Ectodermal cell (in vitro differentiated cells): Measurements from ENCODE around the gene NUPR2.
"Not testable (repeated sequence)": the region's sequence is repeated elsewhere in the genome, so short reads cannot be mapped to it uniquely, and the experiment has no call there.

Source experiments
- H3K27ac ChIP-seq: 2 replicates; pipeline ENCODE4 v1.7.0; 2013; ENCODE audit warnings: mild to moderate bottlenecking, low read depth, low read length; ENCODE audit not compliant: insufficient read depth, poor library complexity, severe bottlenecking
- H3K27me3 ChIP-seq: 2 replicates; pipeline ENCODE4 v1.7.0; 2013; ENCODE audit warnings: mild to moderate bottlenecking, low read length; ENCODE audit not compliant: insufficient read depth, control insufficient read depth, poor library complexity, severe bottlenecking
- H3K36me3 ChIP-seq: one replicate; pipeline ENCODE4 v1.7.0; 2013; ENCODE audit warnings: low read length; ENCODE audit not compliant: control insufficient read depth, insufficient read depth
- H3K4me1 ChIP-seq: one replicate; pipeline ENCODE4 v1.7.0; 2013; ENCODE audit warnings: low read length; ENCODE audit not compliant: control insufficient read depth, insufficient read depth
- H3K4me3 ChIP-seq: 2 replicates; pipeline ENCODE4 v1.7.0; 2013; ENCODE audit warnings: low read depth, low read length, control low read depth; ENCODE audit not compliant: insufficient read depth
- H3K9me3 ChIP-seq: 2 replicates; pipeline ENCODE4 v1.7.0; 2013; ENCODE audit warnings: mild to moderate bottlenecking, low read length, moderate library complexity; ENCODE audit not compliant: control insufficient read depth
- WGBS, 2 experiments: methylation state at CpG; one replicate each; pipeline ENCODE4 v1.1.7; 2013; ENCODE audit warnings: missing lambda C conversion rate in 2 of 2; 5-methylcytosine and 5-hydroxymethylcytosine counted together

The NUPR2 gene

DNA sequence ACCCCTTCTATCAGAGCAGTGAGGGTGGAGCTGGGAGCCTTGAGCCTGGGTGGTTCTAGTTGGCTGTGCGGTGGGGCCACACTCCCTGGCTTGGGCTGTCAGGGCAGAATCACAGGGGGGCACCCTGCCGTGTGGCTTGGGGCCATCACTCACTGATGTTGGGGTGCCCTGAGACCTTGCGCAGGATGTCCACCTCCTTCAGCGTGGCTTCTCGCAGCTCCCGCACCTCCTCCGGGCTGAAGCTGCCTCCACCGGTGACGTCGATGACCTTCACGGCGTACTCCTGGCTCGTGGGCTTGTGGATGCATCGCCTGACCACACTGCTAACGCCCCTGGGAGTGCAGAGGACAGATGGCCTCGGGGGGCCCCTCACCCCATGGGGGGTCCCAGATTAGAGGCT is 28.8 kb downstream of the NUPR2 start:
- Histone ChIP-seq H3K9me3 (no peaks in the 10 kb centered on the region), H3K36me3 (no peaks in the 10 kb centered on the region), H3K27me3 (no peaks in the 10 kb centered on the region), H3K27ac (no peak overlapping the region), H3K4me1 (no peaks in the 10 kb centered on the region), H3K4me3 (no peak overlapping the region)
- 94 to 95% methylated on average over 16 of the region's 16 CpGs for WGBS, 2 experiments

DNA sequence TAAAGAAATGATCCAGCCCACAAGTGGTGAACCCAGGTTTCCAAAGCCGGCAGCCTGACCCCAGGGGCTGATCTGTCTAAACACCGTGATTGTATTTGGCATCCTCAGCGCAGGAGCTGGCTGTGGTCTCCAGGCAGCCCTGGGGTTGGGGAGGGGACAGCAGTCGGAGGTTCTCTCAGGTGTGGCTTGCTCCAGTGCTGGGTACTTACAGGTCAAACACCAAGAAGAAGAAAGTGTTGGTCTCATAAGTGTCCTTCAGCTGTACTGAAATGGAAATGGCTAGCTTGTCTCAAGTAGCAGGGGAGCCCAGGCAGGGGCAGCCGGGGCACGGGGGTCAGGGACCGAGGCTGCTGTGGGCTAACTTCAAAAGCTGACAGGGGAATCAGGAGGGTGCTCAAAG is 29.5 kb downstream of the NUPR2 start:
- Histone ChIP-seq H3K4me1 (no peaks in the 10 kb centered on the region), H3K27me3 (no peaks in the 10 kb centered on the region), H3K4me3 (no peak overlapping the region)

DNA sequence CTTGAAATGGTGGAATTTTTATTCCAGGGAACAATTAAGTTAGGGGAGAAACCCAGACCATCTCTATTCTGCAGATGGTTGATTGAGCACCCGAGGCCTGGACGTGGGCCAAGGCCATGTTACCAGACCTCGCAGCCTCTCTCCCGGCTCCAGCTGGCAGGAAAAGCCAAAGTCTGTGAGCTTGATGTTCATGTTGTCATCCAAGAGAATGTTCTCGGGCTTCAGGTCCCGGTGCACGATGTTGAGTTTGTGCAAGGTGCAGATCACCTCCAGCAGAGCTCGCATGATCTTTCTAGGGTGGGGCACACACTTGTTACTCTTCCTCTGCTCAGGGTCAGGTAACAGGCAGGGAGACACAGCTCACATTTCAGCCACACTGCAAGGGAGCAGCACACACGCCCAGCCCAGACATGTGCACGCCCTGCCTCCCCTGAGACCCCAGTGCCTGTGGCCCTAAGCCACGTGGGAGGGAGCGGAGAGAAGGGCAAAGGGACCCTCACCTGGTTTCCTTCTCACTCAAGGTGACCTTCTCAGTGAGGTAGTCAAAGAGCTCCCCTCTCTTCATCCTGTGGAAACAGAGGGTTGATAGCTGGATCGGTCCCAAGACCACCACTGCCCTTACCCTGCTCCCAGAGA is 32.9 kb downstream of the NUPR2 start:
- Histone ChIP-seq H3K4me3 (no peak overlapping the region), H3K27me3 (no peaks in the 10 kb centered on the region), H3K27ac (no peak overlapping the region), H3K4me1 (no peaks in the 10 kb centered on the region), H3K36me3 (no peaks in the 10 kb centered on the region), H3K9me3 (no peaks in the 10 kb centered on the region)
- 91 to 93% methylated on average over 13 of the region's 13 CpGs for WGBS, 2 experiments

More for the DNA sequence above, 29.5 kb downstream of the NUPR2 start:
- 93 to 94% methylated on average over 7 of the region's 7 CpGs for WGBS, 2 experiments
- Histone ChIP-seq H3K27ac (no peak overlapping the region), H3K9me3 (no peaks in the 10 kb centered on the region), H3K36me3 (no peaks in the 10 kb centered on the region)

DNA sequence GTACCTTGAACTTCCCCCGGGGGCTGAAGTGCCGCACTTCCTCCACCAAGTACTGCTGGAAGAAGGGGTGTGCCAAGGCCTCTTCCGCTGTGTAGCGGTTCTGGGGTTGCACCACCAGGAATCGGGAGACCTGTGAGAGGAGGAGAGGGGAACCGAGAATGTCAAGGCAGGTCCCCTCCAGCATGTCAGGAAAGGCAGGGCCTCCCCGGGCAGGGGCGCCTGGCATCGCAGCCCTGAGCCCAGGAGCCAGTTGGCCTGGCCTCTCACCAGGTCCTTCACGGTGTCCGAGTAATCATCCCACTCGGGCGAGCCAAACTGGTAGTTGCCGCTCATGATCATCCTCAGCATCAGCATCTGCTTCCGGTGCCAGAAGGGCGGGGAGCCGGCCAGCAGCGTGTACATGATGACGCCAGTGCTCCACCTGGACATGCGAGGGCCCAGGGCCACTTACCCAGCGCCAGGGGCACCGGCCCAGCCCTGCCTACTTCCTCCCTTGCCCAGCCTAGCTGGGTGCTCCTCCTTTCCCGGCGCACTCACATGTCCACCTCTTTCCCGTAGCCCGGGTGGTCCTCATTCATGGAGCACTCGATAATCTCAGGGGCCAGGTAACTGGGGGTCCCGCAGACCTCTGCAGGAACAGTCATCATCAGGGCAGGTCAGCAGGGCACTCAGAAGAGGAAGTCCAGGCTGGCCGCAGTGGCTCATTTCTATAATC is 34.4 kb downstream of the NUPR2 start:
- no peak overlapping the region for H3K27ac ChIP-seq
- no peaks in the 10 kb centered on the region for H3K4me1 ChIP-seq
- no peak overlapping the region for H3K4me3 ChIP-seq
- H3K27me3 ChIP-seq = no peaks in the 10 kb centered on the region
- no peaks in the 10 kb centered on the region for H3K36me3 ChIP-seq
- whole genome bisulfite sequencing, 2 experiments = 95 to 97% methylated on average over 29 of the region's 29 CpGs
- H3K9me3 ChIP-seq = no peaks in the 10 kb centered on the region

DNA sequence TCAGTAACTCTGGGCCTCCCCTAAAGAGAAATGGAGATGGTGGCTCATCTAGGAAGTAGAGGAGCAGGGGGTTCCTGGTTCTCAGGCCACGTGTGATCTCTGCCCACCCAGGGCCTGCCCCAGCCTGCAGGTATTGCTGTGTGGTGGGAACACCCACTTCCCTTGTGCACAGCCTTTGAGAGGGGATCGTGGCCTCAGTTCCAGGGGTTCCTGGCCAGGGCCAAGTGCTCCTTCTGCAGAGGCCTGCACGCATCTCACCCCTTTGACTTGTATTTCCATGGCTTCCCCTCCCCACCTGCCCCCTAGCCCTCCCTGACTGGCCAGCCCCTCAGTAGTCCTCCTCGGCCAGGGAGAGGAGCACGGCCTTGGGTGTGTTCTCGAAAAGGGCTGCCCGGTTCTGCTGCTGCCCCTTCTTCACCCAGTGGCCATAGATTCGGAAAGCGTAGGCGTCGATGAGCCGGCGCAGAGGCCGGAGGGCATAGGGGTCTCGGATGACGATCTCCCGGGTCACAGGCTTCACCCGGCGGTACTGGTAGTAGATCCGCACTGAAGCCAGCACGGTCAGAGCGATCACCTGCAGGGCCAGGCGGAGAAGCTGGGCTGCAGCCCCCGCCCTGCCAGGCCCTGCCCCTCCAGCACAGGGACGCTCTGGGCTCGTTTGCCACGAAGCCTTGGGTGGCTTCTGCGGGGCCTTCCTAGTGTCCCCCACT is 35.3 kb downstream of the NUPR2 start:
- H3K4me1 ChIP-seq, H3K27me3 ChIP-seq, H3K4me3 ChIP-seq, H3K27ac ChIP-seq, H3K36me3 ChIP-seq, H3K9me3 ChIP-seq: not testable (repeated sequence)
- WGBS, 2 experiments = 95% methylated on average over 28 of the region's 28 CpGs

DNA sequence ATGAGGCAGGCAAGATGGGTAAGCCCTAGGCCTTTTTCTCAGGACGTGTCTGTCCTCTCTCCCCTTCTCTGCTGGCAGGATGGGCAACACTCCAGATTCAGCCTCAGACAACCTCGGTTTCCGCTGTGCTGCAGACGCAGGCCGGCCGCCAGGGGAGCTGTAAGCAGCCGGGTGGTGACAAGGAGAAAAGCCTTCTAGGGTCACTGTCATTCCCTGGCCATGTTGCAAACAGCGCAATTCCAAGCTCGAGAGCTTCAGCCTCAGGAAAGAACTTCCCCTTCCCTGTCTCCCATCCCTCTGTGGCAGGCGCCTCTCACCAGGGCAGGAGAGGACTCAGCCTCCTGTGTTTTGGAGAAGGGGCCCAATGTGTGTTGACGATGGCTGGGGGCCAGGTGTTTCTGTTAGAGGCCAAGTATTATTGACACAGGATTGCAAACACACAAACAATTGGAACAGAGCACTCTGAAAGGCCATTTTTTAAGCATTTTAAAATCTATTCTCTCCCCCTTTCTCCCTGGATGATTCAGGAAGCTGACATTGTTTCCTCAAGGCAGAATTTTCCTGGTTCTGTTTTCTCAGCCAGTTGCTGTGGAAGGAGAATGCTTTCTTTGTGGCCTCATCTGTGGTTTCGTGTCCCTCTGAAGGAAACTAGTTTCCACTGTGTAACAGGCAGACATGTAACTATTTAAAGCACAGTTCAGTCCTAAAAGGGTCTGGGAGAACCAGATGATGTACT is 36.6 kb downstream of the NUPR2 start:
- H3K27ac ChIP-seq = no peak overlapping the region

DNA sequence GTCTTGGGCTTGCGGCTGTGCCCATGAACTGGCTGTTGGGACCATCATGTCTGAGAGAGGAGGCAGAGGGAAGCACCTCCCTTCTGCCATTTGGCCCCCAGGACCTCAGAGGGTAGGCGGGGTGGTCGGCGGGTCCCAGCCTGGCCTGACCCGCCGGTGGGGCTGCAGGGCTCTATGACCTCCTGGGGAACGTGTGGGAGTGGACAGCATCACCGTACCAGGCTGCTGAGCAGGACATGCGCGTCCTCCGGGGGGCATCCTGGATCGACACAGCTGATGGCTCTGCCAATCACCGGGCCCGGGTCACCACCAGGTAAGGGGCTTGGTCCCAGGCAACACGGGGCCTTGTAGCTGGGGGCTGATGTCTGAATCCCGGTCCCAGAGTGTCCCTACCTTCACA is 38.0 kb downstream of the NUPR2 start:
- no peaks in the 10 kb centered on the region for H3K36me3 ChIP-seq
- 94 to 97% methylated on average over 16 of the region's 16 CpGs for WGBS, 2 experiments
- H3K27me3 ChIP-seq = no peaks in the 10 kb centered on the region
- H3K27ac ChIP-seq = no peak overlapping the region
- H3K4me3 ChIP-seq = no peak overlapping the region
- no peaks in the 10 kb centered on the region for H3K4me1 ChIP-seq
- H3K9me3 ChIP-seq = no peaks in the 10 kb centered on the region

More for the DNA sequence above, 36.6 kb downstream of the NUPR2 start:
- 89 to 92% methylated on average over 12 of the region's 12 CpGs for WGBS, 2 experiments
- Histone ChIP-seq H3K4me3 (no peak overlapping the region), H3K4me1 (no peaks in the 10 kb centered on the region), H3K9me3 (no peaks in the 10 kb centered on the region), H3K27me3 (no peaks in the 10 kb centered on the region), H3K36me3 (no peaks in the 10 kb centered on the region)

DNA sequence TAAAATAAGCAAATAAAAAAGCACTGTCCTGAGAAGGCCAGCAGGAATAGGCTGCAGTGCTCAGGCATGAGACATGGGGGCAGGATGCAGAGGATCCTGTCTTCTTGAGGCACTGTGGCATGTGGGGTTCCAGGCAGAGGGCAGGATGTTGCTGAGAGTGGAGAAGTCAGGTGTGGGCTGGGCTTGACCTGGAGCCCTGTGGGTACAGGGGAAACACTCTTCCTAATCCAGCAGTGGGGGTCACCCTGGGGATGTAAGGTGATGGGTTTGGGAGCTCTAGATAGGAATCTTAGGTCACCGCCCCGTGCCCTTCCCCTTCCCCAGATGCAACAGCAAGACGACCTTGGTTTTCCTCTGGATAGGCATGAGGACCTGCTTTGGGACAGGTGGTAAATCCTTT is 38.5 kb downstream of the NUPR2 start:
- WGBS, 2 experiments = 87 to 98% methylated on average over 3 of the region's 3 CpGs
- Histone ChIP-seq H3K27me3 (no peaks in the 10 kb centered on the region), H3K4me1 (no peaks in the 10 kb centered on the region), H3K36me3 (no peaks in the 10 kb centered on the region), H3K27ac (no peak overlapping the region), H3K4me3 (no peak overlapping the region), H3K9me3 (no peaks in the 10 kb centered on the region)

DNA sequence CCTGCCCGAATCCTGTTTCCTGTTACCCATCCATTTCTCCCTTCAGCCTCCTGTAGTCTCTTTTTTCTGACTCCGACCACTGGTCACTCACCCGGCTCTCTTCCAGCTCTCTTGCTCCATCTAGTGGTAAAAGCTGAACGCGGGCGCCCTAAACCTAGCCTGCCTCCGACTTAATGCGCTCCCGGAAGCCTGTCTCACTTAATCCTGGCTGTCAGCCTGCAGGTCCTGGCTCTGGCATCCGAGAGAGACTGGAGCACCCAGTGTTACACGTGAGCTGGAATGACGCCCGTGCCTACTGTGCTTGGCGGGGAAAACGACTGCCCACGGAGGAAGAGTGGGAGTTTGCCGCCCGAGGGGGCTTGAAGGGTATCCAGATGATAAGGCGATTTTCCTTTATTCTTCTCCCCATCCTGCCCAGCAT is 41.8 kb downstream of the NUPR2 start:
- H3K36me3 ChIP-seq = peaks cover 5% of the 10 kb centered on the region
- 38 to 44% methylated on average over 19 of the region's 19 CpGs for WGBS, 2 experiments

DNA sequence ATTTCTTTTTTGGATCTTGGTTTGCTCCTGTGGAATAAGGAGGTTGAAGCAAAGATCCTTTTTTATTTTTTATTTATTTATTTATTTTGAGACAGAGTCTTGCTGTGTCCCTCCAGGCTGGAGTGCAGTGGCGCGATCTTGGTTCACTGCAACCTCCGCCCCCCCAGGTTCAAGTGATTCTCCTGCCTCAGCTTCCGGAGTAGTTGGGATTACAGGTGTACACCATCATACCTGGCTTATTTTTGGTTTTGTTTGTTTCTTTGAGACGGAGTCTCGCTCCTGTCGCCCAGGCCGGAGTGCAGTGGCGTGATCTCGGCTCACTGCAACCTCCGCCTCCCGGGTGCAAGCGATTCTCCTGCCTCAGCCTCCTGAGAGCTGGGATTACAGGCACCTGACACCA is 49.8 kb downstream of the NUPR2 start:
- not testable (repeated sequence) for H3K4me3 ChIP-seq, H3K27ac ChIP-seq, H3K27me3 ChIP-seq, H3K4me1 ChIP-seq, H3K9me3 ChIP-seq
- 97% methylated on average over 13 of the region's 13 CpGs for WGBS, 2 experiments
- peaks cover 21% of the 10 kb centered on the region for H3K36me3 ChIP-seq

More for the DNA sequence above, 41.8 kb downstream of the NUPR2 start:
- H3K4me1 ChIP-seq = no peaks in the 10 kb centered on the region
- no peak overlapping the region for H3K27ac ChIP-seq
- no peaks in the 10 kb centered on the region for H3K9me3 ChIP-seq
- no peaks in the 10 kb centered on the region for H3K27me3 ChIP-seq
- no peak overlapping the region for H3K4me3 ChIP-seq
